NCI-H510A treated with DMSO at 0.1 percent for 48 hours (cell line): ENCODE data around the gene ZNF641.
"Not testable (repeated sequence)": the region's sequence is repeated elsewhere in the genome, so short reads cannot be mapped to it uniquely, and the experiment has no call there.

ENCODE experiments used
- DNase-seq: peaks from one replicate; lab custom pipeline; 2025; lab: John Stamatoyannopoulos, UW

The ZNF641 gene

GRCh38 chr12:48334808-48335207 lies 15.9 kb downstream of the ZNF641 start:
- no peak for DNase-seq

GRCh38 chr12:48333680-48334079 lies 17.0 kb downstream of the ZNF641 start:
- DNase-seq = not testable (repeated sequence)

DNA sequence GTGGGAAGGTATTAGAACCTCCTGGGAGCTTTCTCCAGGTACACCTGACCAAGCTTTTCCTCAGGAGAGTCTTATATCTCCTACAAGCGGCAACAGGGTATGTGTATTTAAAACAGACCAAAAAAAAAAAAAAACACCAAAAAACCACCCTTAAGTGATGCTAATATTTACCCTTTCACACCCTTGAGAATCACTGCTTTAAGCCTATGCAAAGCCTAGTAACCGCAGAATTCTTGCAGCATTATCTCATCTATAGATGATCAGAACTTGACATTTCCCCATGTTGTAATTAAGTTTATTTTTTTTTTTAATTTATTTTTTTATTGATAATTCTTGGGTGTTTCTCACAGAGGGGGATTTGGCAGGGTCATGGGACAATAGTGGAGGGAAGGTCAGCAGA lies 19.3 kb downstream of the ZNF641 start:
- DNase-seq = no peak

DNA sequence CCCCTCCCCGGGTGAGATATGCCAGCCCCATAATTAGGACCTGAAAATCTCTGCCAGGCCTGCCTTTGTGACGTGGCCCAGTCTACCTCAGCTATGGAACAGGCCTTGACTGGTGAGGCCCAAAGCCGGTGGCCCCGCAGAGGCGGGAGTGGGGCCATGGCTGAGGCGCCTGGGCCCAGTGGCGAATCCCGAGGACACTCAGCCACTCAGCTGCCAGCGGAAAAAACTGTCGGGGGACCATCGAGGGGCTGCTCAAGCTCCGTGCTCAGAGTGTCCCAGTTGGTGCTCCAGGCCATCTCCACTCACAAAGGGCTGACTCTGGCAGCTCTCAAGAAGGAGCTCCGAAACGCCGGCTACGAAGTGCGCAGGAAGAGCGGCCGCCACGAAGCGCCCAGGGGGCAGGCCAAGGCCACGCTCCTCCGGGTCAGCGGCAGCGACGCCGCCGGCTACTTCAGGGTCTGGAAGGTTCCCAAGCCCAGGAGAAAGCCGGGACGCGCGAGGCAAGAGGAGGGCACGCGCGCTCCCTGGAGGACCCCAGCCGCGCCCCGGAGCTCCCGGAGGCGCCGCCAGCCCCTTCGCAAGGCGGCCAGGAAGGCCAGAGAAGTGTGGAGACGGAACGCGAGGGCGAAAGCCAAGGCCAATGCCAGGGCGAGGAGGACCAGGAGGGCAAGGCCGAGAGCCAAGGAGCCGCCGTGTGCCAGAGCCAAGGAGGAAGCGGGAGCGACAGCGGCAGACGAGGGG lies 21.4 kb downstream of the ZNF641 start:
- DNase-seq = no peak

DNA sequence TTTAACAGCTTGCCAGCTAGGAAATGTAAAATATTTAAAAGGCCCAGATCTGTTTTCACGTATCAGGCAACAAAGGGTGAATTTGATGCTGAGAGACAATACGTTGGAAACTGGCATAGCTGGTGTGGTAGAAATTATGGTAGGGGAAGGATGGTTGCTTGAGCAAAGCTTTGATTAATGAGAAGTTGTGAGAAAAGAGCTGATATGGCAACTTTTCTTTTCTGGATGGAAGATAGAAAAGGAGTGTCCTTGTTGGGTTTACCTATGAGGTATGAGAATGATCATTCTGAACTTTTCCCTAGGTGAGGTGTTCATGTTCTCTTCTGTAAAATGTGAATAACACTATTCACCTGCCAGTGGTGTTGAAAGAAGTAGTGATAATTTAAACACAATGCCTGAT lies 34.2 kb downstream of the ZNF641 start:
- DNase-seq = no peak

GRCh38 chr12:48311313-48311712 lies 39.4 kb downstream of the ZNF641 start:
- no peak for DNase-seq

DNA sequence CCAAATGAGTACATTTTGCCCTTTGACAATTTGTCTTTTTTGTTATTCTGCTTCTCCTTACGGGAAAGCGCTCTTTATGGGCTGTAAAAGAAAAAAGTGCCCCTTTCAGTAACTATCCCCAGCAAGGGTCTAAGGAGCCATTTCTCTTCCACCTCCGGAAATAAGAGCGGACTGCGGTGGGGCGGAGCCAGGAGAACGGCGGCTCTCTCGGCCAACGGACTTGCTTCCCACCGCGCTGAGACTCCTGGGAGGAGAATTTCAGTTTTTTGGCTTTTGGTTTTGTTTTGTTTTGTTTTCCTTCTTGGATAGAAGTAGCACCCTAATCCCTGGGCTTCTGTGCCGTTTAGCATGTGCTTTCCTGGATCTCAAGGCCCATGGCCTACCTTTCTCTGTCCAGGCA lies 43.5 kb downstream of the ZNF641 start:
- no peak for DNase-seq

DNA sequence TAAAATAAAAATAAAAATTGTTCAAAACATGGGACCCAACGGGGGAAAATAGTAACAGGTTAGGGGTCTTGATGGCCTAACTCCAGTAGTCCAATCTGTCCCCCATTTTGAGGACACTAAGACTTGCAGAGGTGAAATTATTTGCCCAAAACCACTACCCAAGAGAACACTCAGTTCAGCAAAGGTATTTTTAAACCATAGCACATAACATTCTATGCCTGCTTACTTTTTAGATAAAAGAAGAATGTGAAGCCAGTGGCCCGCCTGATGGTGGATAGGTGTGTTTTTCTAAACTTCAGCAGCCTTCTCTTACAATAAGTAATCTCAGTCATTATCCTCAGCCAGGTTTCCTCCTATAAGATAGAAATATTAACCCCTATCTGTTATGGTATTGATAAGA lies 45.5 kb downstream of the ZNF641 start:
- DNase-seq = no peak

DNA sequence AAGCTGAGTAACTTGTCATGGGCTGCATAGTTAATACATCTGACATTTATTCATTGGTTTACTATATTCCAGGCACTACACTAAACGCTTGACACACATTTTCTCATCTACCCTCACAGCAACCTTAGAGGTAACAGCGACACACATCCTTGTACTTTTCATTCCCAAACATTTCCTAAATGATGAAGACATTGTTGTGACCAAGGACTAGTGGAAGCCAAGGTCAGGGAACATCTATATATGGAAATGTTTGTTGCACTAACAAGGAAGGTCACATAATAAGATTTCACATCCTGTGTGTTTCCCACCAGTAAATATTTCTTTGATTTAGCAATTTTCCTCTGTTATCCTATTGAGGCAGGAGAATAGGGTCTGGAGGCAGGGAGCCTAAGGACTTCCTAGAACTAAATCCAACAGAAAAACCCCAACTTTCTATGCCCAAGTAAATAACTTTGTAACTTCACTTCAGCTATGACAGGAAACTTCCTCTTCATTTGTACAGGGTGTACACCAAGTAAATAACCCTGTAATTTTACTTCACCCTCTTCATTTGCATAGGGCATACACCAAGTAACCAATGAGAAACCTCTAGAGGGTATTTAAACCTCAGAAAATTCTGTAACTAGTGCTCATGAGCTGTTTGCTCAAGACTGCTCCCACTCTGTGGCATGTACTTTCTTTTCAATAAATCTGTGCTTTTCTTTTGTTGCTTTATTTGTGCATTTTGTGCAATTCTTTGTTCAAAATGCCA lies 48.4 kb downstream of the ZNF641 start:
- no peak for DNase-seq

GRCh38 chr12:48300774-48301173 lies 49.9 kb downstream of the ZNF641 start:
- no peak for DNase-seq

GRCh38 chr12:48296586-48297282 lies 54.0 kb downstream of the ZNF641 start:
- no peak for DNase-seq

GRCh38 chr12:48292040-48292439 lies 58.7 kb downstream of the ZNF641 start:
- no peak for DNase-seq

DNA sequence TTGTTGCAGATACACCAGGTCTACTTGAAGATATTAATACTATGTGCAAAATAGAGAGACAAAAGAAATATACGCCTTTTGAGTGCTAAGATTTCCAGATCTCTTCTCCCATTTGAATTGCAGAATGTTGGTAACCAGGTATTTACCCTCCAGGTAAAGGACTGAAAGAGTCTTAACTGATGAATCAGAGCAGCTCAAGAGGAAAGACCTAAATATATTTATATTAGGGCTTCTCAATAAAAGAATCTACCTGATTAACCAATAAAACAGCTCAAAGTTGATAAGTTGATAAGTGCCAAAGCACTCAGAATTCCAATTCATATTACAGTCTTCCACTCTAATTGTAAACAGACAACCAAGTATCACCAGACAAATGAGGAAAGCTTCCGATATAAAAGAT lies 59.2 kb downstream of the ZNF641 start:
- no peak for DNase-seq

DNA sequence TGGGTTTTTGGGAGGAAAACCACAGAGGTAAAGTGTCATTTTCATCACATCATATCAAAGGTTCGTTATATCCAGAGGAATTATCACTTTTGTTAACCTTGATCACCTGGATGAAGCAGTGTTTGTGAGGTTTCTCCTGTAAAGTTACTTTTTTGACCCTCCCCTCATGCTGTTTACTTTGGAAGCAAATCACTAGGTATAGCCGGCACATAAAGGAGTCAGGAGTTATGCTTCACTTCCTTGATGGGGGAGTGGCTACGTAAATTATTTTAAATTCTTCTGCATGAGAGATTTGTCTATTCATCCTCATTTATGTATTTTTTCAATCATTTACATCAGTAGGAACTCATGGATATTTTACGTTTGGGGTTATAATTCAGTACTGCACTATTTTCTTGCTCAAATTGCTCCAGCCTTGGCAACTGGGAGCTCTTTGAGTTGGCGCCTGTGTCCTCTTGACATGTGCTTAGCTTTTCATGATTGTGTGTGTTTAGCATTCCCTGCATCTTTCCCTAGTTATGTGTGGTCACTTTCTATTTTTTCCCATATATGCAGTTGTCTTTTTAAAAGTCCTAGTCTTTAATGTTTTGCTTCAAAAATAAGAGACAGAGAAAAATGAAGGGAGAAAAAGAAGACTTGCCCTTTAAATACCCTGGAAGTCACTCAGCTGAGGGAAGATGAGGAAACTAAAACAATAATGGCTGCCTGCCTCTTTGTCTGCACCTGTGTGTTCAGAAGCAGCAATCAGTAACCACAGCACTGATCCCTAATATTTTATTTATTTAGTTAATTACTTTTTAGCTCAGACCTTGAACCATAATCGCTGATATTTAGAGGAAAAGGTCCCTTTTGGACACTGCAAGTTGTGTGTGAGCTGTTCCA lies 62.1 kb downstream of the ZNF641 start:
- no peak for DNase-seq
